Measurements from ENCODE around the gene TLE3. TPM values are rescaled to one million over a fixed set of nuclear protein-coding genes. Genes with fewer than 3 reads are reported as not detected.

Gene TLE3
- total RNA-seq, 2 donors from 2014 or later: 16.6 to 33.9 TPM

- H3K9me3 ChIP-seq: no peaks in the 10 kb centered on the region
- intact Hi-C loops (cut with DNase I): no loop called here
- H3K36me3 ChIP-seq (replicated peaks in 1 of 2; ENCODE audit: insufficient read depth in 1 of 2, low read depth in 2 of 2): peaks cover 0 to 10% of the 10 kb centered on the region in 2 donors
- no peaks in the 10 kb centered on the region for H3K27me3 ChIP-seq
- H3K27ac ChIP-seq: no peak overlapping the region
- TF ChIP-seq CTCF (IDR thresholded peaks at IDR 0.05) (no peak), POLR2A (IDR thresholded peaks at IDR 0.05) (no peak)
- 88 to 91% methylated on average over 5 of the region's 5 CpGs for WGBS, 2 donors
- DNase-seq (no peak), ATAC-seq (no peak)
- H3K4me1 ChIP-seq: no peaks in the 10 kb centered on the region
- H3K4me3 ChIP-seq: no peak overlapping the region
Measured at GRCh38 chr15:70046679-70047369, 50.9 kb downstream of the TLE3 start.

- H3K4me1 ChIP-seq: no peaks in the 10 kb centered on the region
- no peaks in the 10 kb centered on the region for H3K9me3 ChIP-seq
- H3K4me3 ChIP-seq: no peak overlapping the region
- no peak for TF ChIP-seq POLR2A (IDR thresholded peaks at IDR 0.05)
- TF ChIP-seq CTCF (IDR thresholded peaks at IDR 0.05): no peak
- no peaks in the 10 kb centered on the region for H3K27me3 ChIP-seq
- DNase-seq (no peak), ATAC-seq (no peak)
- H3K36me3 ChIP-seq (replicated peaks in 1 of 2; ENCODE audit: insufficient read depth in 1 of 2, low read depth in 2 of 2): no peaks in the 10 kb centered on the region
- intact Hi-C loops (cut with DNase I): no loop called here
- no peak overlapping the region for H3K27ac ChIP-seq
Measured at GRCh38 chr15:70045045-70045444, 52.7 kb downstream of the TLE3 start.

- H3K9me3 ChIP-seq: no peaks in the 10 kb centered on the region
- no peaks in the 10 kb centered on the region for H3K36me3 ChIP-seq (replicated peaks in 1 of 2; ENCODE audit: insufficient read depth in 1 of 2, low read depth in 2 of 2)
- H3K4me3 ChIP-seq: no peak overlapping the region
- 78 to 80% methylated on average over 3 of the region's 3 CpGs for WGBS, 2 donors
- no peaks in the 10 kb centered on the region for H3K4me1 ChIP-seq
- ATAC-seq (no peak), DNase-seq (no peak)
- H3K27ac ChIP-seq: no peak overlapping the region
- TF ChIP-seq CTCF (IDR thresholded peaks at IDR 0.05) (no peak), POLR2A (IDR thresholded peaks at IDR 0.05) (no peak)
- no peaks in the 10 kb centered on the region for H3K27me3 ChIP-seq
- intact Hi-C loops (cut with DNase I): no loop called here
Measured at GRCh38 chr15:70044168-70044567, 53.5 kb downstream of the TLE3 start.

- WGBS, 2 donors: 92 to 100% methylated on average over 1 of the region's 1 CpG
- Histone ChIP-seq H3K27me3 (no peaks in the 10 kb centered on the region), H3K36me3 (replicated peaks in 1 of 2; ENCODE audit: insufficient read depth in 1 of 2, low read depth in 2 of 2) (no peaks in the 10 kb centered on the region), H3K4me1 (no peaks in the 10 kb centered on the region), H3K27ac (no peak overlapping the region), H3K9me3 (no peaks in the 10 kb centered on the region), H3K4me3 (no peak overlapping the region)
- ATAC-seq (no peak), DNase-seq (no peak)
- intact Hi-C loops (cut with DNase I): no loop called here
- no peak for TF ChIP-seq CTCF (IDR thresholded peaks at IDR 0.05)
Measured at GRCh38 chr15:70043590-70043989, 54.1 kb downstream of the TLE3 start.

GRCh38 chr15:70042553-70043214 lies 55.0 kb downstream of the TLE3 start:
- H3K4me3 ChIP-seq: no peak overlapping the region
- intact Hi-C loops (cut with DNase I): no loop called here
- WGBS, 2 donors: 85 to 91% methylated on average over 5 of the region's 5 CpGs

More at GRCh38 chr15:70042553-70043214, 55.0 kb downstream of the TLE3 start:
- Histone ChIP-seq H3K36me3 (replicated peaks in 1 of 2; ENCODE audit: insufficient read depth in 1 of 2, low read depth in 2 of 2) (no peaks in the 10 kb centered on the region), H3K4me1 (no peaks in the 10 kb centered on the region), H3K9me3 (no peaks in the 10 kb centered on the region), H3K27ac (no peak overlapping the region), H3K27me3 (no peaks in the 10 kb centered on the region)
- no peak for DNase-seq
- ATAC-seq: no peak
- TF ChIP-seq POLR2A (IDR thresholded peaks at IDR 0.05): no peak
- no peak for TF ChIP-seq CTCF (IDR thresholded peaks at IDR 0.05)

Measured in body of pancreas (tissue), 4 donors.